ENCODE measurements around the gene SESN3.

Gene SESN3

DNA sequence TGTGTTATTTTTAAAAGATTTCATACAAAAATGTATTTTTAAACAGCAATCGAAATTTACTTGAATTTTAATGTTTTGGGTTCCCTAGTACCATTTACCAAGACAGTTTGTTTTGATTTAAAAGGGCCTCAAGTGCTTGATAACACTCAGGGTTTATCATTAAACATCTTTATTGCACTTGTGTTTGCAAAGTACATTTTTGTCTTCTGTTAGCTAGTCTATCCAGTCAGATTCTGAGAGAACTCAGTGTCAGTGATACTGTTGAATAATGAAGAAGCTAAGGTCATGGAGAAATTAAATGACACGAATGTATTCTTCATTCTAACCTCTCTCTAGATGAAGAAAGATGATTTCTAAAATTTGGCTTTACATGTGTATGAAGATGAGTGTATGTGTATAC, 12.7 kb upstream of the SESN3 start:
- Histone ChIP-seq H3K27me3 (ENCODE audit: insufficient read depth, poor library complexity, severe bottlenecking) (no peaks in the 10 kb centered on the region), H3K27ac (replicated peaks) (no peak overlapping the region), H3K4me3 (replicated peaks; ENCODE audit: insufficient read depth, low read length) (no peak overlapping the region)
- DNase-seq (ENCODE audit: low read depth in 1 of 2, low spot score in 1 of 2) = no peak
- TF ChIP-seq POLR2AphosphoS5 (IDR thresholded peaks at IDR 0.05; ENCODE audit: low read depth) (no peak), SPI1 (IDR thresholded peaks at IDR 0.05; ENCODE audit: borderline replicate concordance, low read depth) (no peak), GABPA (IDR thresholded peaks at IDR 0.05; ENCODE audit: low read depth) (no peak)
- TF ChIP-seq, protein P1, sequence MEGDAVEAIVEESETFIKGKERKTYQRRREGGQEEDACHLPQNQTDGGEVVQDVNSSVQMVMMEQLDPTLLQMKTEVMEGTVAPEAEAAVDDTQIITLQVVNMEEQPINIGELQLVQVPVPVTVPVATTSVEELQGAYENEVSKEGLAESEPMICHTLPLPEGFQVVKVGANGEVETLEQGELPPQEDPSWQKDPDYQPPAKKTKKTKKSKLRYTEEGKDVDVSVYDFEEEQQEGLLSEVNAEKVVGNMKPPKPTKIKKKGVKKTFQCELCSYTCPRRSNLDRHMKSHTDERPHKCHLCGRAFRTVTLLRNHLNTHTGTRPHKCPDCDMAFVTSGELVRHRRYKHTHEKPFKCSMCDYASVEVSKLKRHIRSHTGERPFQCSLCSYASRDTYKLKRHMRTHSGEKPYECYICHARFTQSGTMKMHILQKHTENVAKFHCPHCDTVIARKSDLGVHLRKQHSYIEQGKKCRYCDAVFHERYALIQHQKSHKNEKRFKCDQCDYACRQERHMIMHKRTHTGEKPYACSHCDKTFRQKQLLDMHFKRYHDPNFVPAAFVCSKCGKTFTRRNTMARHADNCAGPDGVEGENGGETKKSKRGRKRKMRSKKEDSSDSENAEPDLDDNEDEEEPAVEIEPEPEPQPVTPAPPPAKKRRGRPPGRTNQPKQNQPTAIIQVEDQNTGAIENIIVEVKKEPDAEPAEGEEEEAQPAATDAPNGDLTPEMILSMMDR (IDR thresholded peaks at IDR 0.05; ENCODE audit: insufficient read depth, low read length) = no peak
- TF ChIP-seq, protein P2, sequence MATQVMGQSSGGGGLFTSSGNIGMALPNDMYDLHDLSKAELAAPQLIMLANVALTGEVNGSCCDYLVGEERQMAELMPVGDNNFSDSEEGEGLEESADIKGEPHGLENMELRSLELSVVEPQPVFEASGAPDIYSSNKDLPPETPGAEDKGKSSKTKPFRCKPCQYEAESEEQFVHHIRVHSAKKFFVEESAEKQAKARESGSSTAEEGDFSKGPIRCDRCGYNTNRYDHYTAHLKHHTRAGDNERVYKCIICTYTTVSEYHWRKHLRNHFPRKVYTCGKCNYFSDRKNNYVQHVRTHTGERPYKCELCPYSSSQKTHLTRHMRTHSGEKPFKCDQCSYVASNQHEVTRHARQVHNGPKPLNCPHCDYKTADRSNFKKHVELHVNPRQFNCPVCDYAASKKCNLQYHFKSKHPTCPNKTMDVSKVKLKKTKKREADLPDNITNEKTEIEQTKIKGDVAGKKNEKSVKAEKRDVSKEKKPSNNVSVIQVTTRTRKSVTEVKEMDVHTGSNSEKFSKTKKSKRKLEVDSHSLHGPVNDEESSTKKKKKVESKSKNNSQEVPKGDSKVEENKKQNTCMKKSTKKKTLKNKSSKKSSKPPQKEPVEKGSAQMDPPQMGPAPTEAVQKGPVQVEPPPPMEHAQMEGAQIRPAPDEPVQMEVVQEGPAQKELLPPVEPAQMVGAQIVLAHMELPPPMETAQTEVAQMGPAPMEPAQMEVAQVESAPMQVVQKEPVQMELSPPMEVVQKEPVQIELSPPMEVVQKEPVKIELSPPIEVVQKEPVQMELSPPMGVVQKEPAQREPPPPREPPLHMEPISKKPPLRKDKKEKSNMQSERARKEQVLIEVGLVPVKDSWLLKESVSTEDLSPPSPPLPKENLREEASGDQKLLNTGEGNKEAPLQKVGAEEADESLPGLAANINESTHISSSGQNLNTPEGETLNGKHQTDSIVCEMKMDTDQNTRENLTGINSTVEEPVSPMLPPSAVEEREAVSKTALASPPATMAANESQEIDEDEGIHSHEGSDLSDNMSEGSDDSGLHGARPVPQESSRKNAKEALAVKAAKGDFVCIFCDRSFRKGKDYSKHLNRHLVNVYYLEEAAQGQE (IDR thresholded peaks at IDR 0.05; ENCODE audit: insufficient replicate concordance, low read depth) = no peak

- H3K27me3 ChIP-seq (ENCODE audit: insufficient read depth, poor library complexity, severe bottlenecking) = no peaks in the 10 kb centered on the region
- no peak for DNase-seq (ENCODE audit: low read depth in 1 of 2, low spot score in 1 of 2)
- no peak overlapping the region for H3K27ac ChIP-seq (replicated peaks)
- TF ChIP-seq, protein P2 (IDR thresholded peaks at IDR 0.05; ENCODE audit: insufficient replicate concordance, low read depth) = no peak
- TF ChIP-seq SPI1 (IDR thresholded peaks at IDR 0.05; ENCODE audit: borderline replicate concordance, low read depth) = no peak
- no peak for TF ChIP-seq POLR2AphosphoS5 (IDR thresholded peaks at IDR 0.05; ENCODE audit: low read depth)
- TF ChIP-seq, protein P1 (IDR thresholded peaks at IDR 0.05; ENCODE audit: insufficient read depth, low read length) = no peak
- TF ChIP-seq GABPA (IDR thresholded peaks at IDR 0.05; ENCODE audit: low read depth) = no peak
- no peak overlapping the region for H3K4me3 ChIP-seq (replicated peaks; ENCODE audit: insufficient read depth, low read length)
Measured at GRCh38 chr11:95242845-95243605, 12.0 kb upstream of the SESN3 start.

DNA sequence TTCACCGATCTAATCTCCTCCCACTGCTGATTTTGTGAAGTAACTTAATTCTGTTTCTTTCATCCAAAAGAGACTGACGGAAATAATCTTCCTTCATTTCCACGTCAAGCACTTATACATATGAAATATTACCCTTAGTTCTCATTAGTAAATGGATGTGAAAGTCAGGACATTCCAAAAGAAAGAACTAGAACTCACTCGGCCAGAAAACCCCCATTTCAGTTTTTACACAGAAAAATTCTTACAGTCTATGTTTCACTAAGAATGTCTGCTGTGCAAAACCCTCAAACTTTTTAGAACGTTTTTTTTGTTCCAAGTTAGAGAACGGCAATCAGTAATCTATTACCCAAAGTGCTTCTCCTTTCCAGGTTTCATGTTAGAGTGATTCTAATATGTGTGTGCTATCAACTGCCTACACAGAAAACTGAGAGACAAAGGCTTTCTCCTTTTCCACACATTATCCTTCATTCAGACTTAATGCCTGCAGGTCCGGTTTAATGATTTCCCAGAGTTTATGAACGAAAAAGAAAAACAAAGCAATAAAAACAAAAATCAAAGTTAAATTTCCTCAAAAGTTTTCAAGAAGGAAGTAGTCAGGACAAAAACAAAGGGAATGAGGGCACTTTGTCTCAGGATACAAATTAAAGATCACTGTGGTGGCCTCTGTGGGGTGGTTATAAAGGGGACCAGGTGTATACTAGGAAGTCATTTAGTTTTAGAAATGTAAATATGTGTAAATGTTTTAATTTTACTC, 11.3 kb upstream of the SESN3 start:
- Histone ChIP-seq H3K27ac (replicated peaks) (no peak overlapping the region), H3K27me3 (ENCODE audit: insufficient read depth, poor library complexity, severe bottlenecking) (no peaks in the 10 kb centered on the region), H3K4me3 (replicated peaks; ENCODE audit: insufficient read depth, low read length) (no peak overlapping the region)
- TF ChIP-seq GABPA (IDR thresholded peaks at IDR 0.05; ENCODE audit: low read depth) = no peak
- TF ChIP-seq, protein P1 (IDR thresholded peaks at IDR 0.05; ENCODE audit: insufficient read depth, low read length) = no peak
- TF ChIP-seq, protein P2 (IDR thresholded peaks at IDR 0.05; ENCODE audit: insufficient replicate concordance, low read depth) = no peak
- no peak for TF ChIP-seq SPI1 (IDR thresholded peaks at IDR 0.05; ENCODE audit: borderline replicate concordance, low read depth)
- TF ChIP-seq POLR2AphosphoS5 (IDR thresholded peaks at IDR 0.05; ENCODE audit: low read depth) = no peak
- DNase-seq (ENCODE audit: low read depth in 1 of 2, low spot score in 1 of 2) = no peak

Data from HL-60 (cell line).